OCI-M1 (cell line): ENCODE data around the gene SEPTIN5.
A peak's percentile ranks its signal among the peaks of the same experiment; 100 is the strongest.

Experiments used
- DNase-seq: peaks from one replicate; lab custom pipeline; 2025; lab: John Stamatoyannopoulos, UW

The SEPTIN5 gene

DNA sequence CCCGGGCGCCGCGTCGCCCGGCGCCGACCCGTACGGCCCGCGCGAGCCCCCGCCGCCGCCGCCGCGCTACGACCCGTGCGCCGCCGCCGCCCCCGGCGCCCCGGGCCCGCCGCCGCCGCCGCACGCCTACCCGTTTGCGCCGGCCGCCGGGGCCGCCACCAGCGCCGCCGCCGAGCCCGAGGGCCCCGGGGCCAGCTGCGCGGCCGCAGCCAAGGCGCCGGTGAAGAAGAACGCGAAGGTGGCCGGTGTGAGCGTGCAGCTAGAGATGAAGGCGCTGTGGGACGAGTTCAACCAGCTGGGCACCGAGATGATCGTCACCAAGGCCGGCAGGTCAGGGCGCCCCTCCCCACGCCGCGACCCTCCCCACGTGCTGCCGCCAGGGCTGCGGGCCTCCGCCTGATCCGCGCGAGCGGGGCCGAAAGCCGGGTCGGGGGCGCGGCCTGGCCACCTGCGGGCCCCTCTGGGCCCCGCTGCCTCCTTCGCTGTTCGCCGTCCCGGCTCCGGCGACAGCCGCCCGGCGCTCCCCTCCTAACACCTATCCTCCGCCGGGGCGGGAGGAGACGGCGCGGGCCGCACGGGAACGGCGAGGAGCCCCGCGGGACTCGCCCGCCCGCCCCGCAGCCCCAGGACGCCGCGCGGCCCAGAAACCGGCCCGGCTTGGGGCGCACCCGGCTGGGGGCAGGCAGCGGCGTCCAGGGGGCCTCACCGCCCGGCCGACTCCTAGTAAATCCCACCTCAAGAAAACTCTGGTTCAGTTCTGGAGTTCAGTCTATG is 46.8 kb downstream of the SEPTIN5 start:
- no peak for DNase-seq

DNA sequence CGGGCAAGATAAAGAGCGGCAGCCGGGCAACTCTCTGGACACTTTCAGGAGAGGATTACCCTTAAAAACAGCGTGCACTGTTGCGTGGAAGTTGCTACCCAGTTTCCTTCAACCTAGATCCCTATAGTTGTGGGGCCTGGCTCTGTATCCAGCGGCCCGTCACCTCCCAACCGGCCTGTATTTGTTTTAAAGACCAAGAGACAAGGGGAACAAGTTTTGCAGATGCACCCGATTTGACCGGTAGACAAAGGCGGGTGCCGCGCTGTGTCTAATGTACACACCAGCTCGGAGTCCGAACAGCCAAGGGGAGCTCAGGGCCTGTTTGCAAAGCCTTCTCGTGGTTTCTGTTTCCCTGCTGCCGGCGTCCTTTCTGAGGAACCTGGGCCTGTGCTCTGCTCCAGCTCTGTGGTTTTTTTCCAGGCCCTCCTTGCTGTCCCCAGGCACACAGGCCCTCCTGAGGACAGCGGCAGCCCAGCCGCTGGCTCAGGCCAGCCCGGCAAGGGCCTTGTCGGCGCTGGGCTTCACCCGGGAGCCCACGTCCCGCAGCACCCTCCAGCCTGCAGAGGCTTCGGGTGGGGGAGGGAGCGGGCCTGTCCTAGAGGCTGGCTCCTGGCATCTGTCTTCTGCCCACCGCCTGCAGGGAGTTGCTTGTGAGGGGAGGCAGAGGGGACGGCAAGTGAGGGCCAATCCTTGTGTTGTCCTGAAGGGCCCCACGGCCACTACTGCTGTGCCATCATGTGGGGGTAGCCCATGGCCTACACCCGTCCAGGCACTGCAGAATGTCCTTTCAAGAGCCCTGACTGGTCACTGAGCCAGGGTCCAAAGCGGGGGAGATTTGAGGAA is 47.6 kb downstream of the SEPTIN5 start:
- no peak for DNase-seq

DNA sequence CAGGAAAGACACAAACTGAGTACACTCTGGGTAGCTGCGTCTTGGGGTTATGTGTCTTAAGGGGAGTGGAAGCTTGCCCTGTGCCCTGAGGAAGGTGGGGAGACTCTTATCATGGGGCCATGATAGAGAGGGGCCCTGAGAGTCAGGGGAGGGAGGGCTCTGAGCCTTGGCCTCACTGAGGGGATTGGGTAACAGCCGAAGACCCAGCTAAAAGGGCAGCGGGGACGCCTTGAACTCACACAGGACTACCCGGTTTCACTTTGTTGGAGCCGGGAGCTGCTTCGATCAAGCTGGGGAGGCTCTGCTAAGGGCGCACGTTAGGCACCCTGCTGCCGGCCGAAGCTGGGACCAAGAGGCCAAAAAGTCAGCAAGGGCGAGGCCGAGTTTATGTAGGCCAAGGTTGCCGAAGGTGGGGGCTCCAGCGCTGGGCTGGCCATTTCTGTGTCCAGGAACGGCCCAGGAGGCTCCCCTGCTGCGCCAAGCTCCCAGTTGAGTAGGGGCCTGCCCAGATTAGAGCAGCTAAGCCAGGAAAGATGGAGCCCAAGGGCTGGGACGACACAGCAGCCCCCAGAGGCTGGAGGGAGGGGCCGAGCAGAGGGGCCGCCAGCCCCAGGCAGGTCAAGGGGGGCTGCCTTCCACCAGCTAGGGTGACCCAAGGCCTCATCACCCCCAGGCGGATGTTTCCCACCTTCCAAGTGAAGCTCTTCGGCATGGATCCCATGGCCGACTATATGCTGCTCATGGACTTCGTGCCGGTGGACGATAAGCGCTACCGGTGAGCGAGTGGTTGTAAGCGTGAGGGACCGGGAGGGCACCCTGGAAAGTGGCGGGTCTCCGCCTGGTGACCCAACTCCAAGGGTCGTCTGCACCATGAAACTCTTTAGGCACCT is 48.5 kb downstream of the SEPTIN5 start:
- no peak for DNase-seq

DNA sequence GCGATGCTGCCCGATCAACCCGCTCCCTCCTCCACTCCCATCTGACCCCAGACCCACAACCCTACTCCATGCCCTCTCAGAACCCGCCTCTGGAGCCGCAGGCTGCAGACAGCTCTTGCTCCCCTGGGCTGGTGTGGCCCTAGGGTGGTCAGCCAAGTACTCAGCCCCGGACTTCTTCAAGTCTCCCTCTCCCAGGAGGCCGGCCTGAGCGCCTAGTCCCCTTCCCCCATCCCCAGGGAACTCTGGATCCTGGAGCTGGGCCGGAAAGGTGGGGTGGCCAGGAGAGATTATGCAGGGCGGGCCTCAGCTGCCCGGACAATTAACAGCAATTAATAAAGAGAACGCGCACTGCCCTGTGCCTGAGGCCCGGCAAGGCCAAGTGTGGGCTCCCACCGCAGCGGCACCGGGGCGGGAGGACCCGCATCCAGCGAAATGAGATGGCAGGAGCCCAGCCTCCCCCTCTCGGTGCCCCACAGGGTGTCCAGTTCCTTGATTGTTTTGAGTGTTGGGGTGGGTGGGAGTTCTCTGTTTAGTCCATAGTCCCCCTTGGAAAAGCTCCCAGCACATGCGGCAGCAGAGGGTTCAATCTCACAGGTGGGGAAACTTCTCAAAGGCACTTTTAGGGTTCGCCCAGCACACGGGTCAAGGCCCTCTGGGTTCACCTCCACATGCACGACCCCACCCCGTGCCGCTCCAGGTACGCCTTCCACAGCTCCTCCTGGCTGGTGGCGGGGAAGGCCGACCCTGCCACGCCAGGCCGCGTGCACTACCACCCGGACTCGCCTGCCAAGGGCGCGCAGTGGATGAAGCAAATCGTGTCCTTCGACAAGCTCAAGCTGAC is 49.4 kb downstream of the SEPTIN5 start:
- no peak for DNase-seq

GRCh38 chr22:19764299-19764593 is 49.9 kb downstream of the SEPTIN5 start:
- DNase-seq = no peak

DNA sequence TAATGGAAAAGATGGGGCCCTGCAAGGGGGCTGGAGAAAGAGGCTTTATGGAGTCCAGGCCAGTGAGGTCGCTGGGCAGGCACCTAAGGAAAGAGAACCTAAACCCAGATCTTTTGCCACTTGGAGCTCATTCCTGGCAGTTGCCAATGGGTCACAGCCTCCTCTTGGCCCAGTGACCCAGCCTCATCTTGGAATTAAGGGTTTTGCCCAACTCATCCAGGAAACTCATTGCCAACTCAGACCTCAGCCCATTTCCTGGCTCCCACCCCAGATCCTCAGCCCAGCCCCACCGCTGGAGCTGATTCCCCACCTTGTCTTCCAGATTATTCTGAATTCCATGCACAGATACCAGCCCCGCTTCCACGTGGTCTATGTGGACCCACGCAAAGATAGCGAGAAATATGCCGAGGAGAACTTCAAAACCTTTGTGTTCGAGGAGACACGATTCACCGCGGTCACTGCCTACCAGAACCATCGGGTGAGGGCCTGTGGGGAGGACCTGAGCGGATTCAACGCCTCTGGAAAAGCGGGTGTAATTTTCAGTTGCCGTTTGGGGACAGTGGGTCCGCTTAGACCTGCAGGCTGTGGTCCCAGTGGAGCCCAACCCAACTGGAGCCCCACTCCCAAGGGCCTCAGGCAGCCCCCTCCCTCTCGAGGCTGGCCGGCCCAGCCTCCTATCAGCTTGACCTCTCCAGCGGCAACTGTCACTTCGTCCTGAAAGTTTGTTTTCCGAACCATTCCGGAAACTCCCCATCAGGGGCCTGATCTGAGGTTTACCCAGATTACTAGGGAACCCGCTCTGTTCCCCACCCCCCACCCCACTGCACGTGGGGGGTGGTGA is 50.6 kb downstream of the SEPTIN5 start:
- DNase-seq = no peak

- peak; percentile 40 for DNase-seq
Measured at GRCh38 chr22:19765477-19766239, 51.4 kb downstream of the SEPTIN5 start.

DNA sequence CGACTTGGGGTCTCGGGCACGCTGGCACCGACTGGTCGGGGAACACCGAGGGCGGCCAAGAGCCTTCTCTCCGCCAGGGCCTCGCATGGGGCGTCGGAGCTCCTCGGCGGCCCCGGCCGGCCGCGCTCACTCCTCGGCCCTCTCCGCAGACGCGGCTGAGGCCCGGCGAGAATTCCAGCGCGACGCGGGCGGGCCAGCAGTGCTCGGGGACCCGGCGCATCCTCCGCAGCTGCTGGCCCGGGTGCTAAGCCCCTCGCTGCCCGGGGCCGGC is 51.9 kb downstream of the SEPTIN5 start:
- no peak for DNase-seq

DNA sequence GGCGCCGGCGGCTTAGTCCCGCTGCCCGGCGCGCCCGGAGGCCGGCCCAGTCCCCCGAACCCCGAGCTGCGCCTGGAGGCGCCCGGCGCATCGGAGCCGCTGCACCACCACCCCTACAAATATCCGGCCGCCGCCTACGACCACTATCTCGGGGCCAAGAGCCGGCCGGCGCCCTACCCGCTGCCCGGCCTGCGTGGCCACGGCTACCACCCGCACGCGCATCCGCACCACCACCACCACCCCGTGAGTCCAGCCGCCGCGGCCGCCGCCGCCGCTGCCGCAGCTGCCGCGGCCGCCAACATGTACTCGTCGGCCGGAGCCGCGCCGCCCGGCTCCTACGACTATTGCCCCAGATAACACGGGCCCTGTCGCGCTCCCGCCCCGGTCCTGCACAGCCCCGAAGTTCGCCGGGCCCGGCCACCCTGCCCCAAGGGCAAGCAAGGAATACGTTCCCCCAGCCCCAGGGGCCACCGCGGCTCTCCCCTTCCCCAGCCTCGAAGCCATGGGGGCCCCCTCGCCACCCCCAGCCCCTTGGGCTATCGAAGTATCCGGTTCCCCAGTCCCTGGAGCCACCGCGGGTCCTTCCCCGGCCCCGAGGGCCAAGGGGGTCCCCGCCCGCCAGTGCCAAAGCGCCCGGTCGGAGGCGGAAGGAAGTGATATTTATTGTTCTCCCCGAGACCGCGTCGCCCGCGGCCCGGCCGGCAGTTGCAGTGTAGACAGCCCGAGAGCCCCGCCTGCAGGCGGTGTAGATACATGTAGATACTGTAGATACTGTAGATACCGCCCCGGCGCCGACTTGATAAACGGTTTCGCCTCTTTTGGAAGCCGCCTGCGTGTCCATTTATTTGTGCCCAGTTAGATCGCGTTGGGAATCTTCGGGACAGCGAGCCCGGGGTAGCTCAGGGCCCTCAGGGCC is 52.5 kb downstream of the SEPTIN5 start:
- DNase-seq = peak; percentile 97

GRCh38 chr22:19767427-19768341 is 53.4 kb downstream of the SEPTIN5 start:
- no peak for DNase-seq

- no peak for DNase-seq
Measured at GRCh38 chr22:19769393-19769715, 55.1 kb downstream of the SEPTIN5 start.

DNA sequence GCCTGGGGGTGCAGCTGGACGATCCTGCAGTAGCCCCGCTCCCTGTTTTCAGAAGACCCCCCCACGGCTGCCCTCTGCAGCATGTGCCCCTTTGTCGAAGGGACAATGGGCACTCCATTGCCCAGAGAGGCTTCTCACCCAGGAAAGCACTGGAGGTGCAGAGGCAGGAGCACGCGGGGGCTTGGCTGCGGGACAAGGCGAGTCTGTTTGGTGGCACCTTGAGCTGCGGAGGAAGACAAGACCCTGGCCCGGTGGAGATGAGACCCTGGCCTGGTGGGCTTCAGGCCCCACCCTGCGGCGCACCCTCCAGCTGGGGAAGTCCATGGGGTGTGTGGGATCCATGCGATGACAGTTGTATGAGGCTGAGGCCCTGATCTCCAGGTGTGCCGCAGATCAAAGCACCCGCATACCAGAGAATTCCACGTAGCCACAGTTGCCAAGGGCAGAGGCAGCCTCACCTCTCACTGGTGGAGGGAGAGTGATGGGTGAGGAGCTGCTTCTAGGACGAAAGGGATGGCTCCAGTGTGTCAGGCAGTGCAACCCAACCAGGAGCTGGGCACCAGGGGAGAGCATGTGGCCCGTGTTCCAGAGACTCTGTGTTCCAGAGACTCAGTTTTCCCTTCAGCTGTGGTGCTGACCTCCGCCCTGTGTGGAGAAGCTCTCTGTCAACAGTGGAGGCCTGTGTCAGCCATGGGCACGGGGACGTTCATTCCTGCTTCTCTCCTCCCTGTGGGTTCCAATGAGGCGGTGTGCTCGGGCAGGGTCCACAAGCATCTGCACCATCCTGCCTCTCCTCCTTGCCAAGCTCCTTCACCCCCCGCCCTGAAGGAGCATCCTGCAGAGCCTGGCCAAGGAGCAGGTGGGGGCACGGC is 56.3 kb downstream of the SEPTIN5 start:
- DNase-seq = no peak

GRCh38 chr22:19772422-19772672 is 58.0 kb downstream of the SEPTIN5 start:
- DNase-seq = no peak
